ENCODE results near the gene CCDC24. TPM values are rescaled to one million over a fixed set of nuclear protein-coding genes. Genes with fewer than 3 reads are reported as not detected.

CCDC24 gene
- total and polyA plus RNA-seq, 9 of the 15 experiments (the other 6 are each of a cell fraction or from before 2014, with no cell fraction given), result 0.31 to 4.5 (median 1.5) TPM

DNA sequence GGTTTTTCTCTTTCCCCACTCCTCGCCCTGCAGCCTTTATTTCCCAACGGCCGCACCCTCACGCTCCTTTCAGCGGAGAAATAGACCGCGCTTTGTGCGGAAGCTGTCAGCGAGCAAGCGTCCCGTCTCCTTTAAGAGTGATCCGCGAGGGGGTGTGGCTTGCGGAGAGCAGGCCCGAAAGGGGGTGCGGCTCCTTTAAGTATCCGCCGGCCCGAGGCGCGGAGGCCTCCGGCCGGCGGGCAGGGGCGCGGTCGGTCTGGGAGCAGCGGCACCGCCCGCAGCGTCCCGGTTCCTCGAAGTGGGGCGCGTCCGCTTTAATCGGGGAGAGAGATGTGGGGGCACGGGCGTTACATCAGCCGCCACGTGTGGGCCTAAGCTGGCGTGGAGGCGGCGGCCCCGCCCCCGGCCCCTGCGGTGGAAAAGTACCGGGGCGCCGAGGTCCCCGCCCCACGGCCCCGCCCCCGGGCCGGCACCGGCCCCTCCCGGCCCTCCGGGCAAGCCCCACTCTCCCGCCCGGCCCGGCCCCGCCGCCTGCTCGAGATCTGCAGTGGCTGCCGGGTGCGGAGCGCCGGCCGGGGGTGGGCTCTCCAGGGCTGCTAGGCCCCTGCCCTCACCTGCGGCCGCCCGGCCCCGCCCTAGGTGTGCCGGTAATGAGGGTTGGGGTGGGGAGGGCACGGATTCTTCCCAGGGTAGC, 38.7 kb downstream of the CCDC24 start (continued):
- TF ChIP-seq, protein P1, sequence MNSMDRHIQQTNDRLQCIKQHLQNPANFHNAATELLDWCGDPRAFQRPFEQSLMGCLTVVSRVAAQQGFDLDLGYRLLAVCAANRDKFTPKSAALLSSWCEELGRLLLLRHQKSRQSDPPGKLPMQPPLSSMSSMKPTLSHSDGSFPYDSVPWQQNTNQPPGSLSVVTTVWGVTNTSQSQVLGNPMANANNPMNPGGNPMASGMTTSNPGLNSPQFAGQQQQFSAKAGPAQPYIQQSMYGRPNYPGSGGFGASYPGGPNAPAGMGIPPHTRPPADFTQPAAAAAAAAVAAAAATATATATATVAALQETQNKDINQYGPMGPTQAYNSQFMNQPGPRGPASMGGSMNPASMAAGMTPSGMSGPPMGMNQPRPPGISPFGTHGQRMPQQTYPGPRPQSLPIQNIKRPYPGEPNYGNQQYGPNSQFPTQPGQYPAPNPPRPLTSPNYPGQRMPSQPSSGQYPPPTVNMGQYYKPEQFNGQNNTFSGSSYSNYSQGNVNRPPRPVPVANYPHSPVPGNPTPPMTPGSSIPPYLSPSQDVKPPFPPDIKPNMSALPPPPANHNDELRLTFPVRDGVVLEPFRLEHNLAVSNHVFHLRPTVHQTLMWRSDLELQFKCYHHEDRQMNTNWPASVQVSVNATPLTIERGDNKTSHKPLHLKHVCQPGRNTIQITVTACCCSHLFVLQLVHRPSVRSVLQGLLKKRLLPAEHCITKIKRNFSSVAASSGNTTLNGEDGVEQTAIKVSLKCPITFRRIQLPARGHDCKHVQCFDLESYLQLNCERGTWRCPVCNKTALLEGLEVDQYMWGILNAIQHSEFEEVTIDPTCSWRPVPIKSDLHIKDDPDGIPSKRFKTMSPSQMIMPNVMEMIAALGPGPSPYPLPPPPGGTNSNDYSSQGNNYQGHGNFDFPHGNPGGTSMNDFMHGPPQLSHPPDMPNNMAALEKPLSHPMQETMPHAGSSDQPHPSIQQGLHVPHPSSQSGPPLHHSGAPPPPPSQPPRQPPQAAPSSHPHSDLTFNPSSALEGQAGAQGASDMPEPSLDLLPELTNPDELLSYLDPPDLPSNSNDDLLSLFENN (IDR thresholded peaks at IDR 0.05; ENCODE audit: low read depth in 2 of 2, low read length in 2 of 2), result no peak; a peak in 1 of 4 replicates
- TF ChIP-seq KLF13 (tag; IDR thresholded peaks at IDR 0.05; ENCODE audit: borderline replicate concordance, low read depth) (peak; percentile 87), ZNF766 (CRISPR knock-in tag; conservative IDR thresholded peaks at IDR 0.05) (0 out of 2 replicates have a peak, but pooled peaks have one; percentile 63), PRPF4 (IDR thresholded peaks at IDR 0.05; ENCODE audit: insufficient read depth, low read depth, low read length, poor library complexity, severe bottlenecking) (no peak), RBFOX2 (IDR thresholded peaks at IDR 0.05; ENCODE audit: low read depth, low read length) (peak; percentile 67), CREB1 (IDR thresholded peaks at IDR 0.05) (peak; percentile 68; the same call in 1 of the 2 replicates), CREB1 (CRISPR knock-in tag; IDR thresholded peaks at IDR 0.05) (0 out of 2 replicates have a peak, but pooled peaks have one; percentile 30), POLR2H (tag; IDR thresholded peaks at IDR 0.05; ENCODE audit: low read depth) (no peak), SMAD1 (IDR thresholded peaks at IDR 0.05; ENCODE audit: low read depth, low read length, partially characterized antibody) (peak; percentile 19), KLF1 (tag; IDR thresholded peaks at IDR 0.05) (peak; percentile 78; the same call in 1 of the 2 replicates), PTBP1 (IDR thresholded peaks at IDR 0.05; ENCODE audit: low read depth, low read length) (0 out of 2 replicates have a peak, but pooled peaks have one; percentile 7)
- TF ChIP-seq, protein P2, sequence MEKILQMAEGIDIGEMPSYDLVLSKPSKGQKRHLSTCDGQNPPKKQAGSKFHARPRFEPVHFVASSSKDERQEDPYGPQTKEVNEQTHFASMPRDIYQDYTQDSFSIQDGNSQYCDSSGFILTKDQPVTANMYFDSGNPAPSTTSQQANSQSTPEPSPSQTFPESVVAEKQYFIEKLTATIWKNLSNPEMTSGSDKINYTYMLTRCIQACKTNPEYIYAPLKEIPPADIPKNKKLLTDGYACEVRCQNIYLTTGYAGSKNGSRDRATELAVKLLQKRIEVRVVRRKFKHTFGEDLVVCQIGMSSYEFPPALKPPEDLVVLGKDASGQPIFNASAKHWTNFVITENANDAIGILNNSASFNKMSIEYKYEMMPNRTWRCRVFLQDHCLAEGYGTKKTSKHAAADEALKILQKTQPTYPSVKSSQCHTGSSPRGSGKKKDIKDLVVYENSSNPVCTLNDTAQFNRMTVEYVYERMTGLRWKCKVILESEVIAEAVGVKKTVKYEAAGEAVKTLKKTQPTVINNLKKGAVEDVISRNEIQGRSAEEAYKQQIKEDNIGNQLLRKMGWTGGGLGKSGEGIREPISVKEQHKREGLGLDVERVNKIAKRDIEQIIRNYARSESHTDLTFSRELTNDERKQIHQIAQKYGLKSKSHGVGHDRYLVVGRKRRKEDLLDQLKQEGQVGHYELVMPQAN (IDR thresholded peaks at IDR 0.05; ENCODE audit: borderline replicate concordance), result peak; percentile 82; the same call in 1 of the 2 replicates
- TF ChIP-seq, protein P3, sequence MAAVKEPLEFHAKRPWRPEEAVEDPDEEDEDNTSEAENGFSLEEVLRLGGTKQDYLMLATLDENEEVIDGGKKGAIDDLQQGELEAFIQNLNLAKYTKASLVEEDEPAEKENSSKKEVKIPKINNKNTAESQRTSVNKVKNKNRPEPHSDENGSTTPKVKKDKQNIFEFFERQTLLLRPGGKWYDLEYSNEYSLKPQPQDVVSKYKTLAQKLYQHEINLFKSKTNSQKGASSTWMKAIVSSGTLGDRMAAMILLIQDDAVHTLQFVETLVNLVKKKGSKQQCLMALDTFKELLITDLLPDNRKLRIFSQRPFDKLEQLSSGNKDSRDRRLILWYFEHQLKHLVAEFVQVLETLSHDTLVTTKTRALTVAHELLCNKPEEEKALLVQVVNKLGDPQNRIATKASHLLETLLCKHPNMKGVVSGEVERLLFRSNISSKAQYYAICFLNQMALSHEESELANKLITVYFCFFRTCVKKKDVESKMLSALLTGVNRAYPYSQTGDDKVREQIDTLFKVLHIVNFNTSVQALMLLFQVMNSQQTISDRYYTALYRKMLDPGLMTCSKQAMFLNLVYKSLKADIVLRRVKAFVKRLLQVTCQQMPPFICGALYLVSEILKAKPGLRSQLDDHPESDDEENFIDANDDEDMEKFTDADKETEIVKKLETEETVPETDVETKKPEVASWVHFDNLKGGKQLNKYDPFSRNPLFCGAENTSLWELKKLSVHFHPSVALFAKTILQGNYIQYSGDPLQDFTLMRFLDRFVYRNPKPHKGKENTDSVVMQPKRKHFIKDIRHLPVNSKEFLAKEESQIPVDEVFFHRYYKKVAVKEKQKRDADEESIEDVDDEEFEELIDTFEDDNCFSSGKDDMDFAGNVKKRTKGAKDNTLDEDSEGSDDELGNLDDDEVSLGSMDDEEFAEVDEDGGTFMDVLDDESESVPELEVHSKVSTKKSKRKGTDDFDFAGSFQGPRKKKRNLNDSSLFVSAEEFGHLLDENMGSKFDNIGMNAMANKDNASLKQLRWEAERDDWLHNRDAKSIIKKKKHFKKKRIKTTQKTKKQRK (IDR thresholded peaks at IDR 0.05; ENCODE audit: borderline replicate concordance, low read depth, low read length), result no peak
